Bronchial smooth muscle cell (primary cell): ENCODE measurements around the gene GJA4. TPM values are rescaled to one million over a fixed set of nuclear protein-coding genes. Genes with fewer than 3 reads are reported as not detected.

Experiments
- total RNA-seq: library from RNA; depleted of rRNA; stranded (reverse); fragments of >200 nt; gene quantifications from 2 replicates; pipeline ENCODE4 v1.2.1, GENCODE V29; 2014

The GJA4 gene
- not detected in 2 replicates for total RNA-seq

DNA sequence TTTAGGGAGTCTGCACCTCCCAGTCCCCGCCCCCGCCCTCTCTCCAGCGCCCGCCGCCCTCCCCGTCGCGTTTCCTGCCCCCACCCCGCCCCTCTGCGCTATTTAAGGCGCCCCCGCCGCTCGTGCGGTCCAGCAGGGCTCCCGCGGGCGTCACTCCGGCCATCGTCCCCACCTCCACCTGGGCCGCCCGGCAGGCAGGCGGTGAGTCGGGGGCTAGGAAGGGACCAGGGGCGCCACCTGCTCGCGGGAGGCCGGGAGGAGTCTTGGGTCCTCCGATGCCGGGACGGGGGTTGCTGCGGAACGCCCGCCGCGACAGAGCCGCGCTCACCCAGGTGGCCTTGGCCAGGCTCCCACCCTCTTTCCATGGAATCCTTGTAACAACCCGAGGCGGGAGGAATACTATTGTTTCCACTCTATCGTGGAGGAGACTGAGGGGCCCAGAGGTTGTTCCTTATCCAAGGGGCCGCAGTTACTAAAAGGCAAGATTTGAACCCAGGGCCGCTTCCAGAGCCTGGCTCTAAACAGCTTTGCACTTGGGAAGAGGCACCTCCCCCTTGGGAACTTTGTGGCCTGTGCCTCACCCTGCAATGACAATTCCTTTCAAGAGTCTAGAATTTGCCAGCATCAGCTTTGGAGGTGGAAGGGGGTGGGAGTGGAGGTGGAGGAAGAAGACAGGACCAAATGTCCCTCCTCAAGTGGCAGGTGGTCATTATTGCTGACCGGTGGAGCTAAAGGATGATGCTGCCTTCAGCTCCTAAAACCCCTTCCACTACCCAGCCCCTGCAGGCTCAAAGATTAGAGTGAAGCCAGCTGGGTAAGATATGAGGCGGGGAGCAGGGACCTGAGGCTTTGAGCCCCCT is at the start of gene GJA4:
TSS of gene GJA4 (plus strand) at position 132 of the 860 bp plus-strand sequence. CDS start 1,215 bp downstream, outside the sequence.

DNA sequence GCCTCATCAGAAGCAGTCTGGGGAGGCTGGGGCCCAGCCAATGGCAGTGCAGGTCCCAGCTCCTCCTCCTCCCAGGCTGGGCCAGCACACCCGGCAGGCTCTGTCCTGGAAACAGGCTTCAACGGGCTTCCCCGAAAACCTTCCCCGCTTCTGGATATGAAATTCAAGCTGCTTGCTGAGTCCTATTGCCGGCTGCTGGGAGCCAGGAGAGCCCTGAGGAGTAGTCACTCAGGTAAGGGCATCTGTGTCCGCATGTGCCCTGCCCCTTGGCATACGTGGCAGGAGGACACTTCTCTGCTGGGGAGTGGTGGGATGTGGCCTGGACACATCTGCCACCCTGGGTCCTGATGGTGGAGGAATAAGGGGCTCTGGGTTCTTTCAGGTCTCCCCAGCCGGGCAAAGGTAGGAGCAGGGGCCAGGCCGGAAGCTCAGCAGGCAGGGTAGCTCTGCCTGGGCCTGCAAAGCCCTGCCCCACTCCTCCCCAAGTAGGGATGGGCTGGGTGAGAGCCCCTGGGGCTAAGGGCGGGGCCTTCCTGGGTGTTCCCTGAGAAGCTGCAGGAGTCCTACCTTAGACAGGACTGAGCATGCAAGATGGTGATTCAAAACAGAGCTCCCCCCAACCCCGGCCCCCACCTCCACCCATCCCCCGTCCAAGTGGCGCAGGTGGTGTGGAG is 37.7 kb upstream of the GJA4 start, which contains the start of gene GJB5:
TSS of gene GJB5 (plus strand) at position 84 of the 674 bp plus-strand sequence. CDS start 2,284 bp downstream, outside the sequence.

DNA sequence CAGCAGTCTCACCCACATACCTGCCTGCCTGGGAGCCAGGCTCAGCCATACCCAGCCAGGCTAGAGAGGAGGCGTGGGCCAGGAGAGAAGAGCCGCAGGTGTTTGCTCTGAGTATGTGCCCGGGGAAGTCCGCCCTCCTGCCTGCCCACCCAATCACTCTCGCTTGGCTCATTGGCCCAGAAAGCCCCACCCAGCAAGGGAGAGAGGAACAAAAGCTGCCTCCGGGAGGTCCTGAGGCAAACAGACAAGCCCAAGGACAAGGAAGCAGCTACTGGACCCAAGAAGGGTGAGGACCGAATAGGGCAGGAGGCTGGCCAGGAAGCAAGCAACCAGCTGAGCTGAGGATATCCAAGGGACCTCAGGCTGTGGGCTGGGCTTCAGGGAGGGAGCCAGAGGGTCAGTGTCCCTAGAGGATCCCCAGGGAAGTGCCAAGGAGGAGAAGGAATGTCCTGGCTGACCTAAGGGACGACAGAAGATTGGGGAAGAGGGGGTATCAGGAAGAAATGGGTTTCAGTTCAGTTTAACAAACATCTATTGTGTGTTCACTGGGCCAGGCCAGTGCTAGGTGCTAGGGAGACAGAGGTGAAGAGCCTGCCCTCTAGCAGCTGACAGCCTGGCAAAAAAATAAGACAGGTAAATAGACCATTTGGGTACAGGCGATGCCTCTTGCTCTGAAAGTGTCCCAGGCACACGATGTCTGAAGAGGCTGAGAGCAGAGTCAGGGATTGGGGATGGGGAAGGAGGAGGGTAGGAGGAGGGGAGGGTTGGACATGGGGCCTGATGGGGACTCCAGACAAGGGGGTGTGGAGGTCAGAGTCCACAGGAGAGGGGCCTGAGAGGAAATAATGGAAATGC is 33.1 kb upstream of the GJA4 start, which contains the start of gene GJB4:
TSS of gene GJB4 (plus strand) at position 238 of the 855 bp plus-strand sequence. CDS start 1,515 bp downstream, outside the sequence.

GRCh38 chr1:34781071-34781843 is 11.5 kb upstream of the GJA4 start, which contains the start of gene GJB3:
Gene GJB3 (plus strand): TSS chr1:34781214. CDS start chr1:34784763, 3,549 bp downstream.

Other genes with a start within 250 kb of the GJA4 start
- gene GJB5, start 38.0 kb upstream of the GJA4 start, total RNA-seq, result 0.16 and 0.34 TPM in 2 replicates
- gene GJB4, start 33.3 kb upstream of the GJA4 start, total RNA-seq, result not detected in 2 replicates
- 0.16 and 0.26 TPM in 2 replicates for gene GJB3, start 11.8 kb upstream of the GJA4 start, total RNA-seq
- 13.7 and 15.4 TPM in 2 replicates for gene SMIM12, start 66.8 kb downstream of the GJA4 start, total RNA-seq
- gene DLGAP3, start 136.7 kb downstream of the GJA4 start, total RNA-seq, result under 0.01 TPM in 1 of 2 replicates, not detected in the other
- gene TMEM35B, start 192.3 kb downstream of the GJA4 start, total RNA-seq, result 18.4 and 27.5 TPM in 2 replicates
- 8.1 and 14.0 TPM in 2 replicates for gene ZMYM6, start 238.9 kb downstream of the GJA4 start, total RNA-seq